HCT116 (cell line): ENCODE data around the gene IFITM1. TPM values are rescaled to one million over a fixed set of nuclear protein-coding genes. Genes with fewer than 3 reads are reported as not detected.

Experiments used
- ATAC-seq: fragments of 200-7000 bp; cut with Tn5 transposase; 2 replicates; pipeline ENCODE4 v1.9.1; 2020; ENCODE audit warnings: mild to moderate bottlenecking, moderate library complexity
- BruUV-seq: library from RNA; stranded (reverse); fragments of 400-500 nt; replicated peaks from 2 replicates; lab custom pipeline; 2021; lab: Mats Ljungman, UMichigan
- CTCF ChIA-PET: fragments of 300-600 bp; sonication (Branson Sonifier 250); formaldehyde crosslinking; loops from one replicate; lab custom pipeline; 2021; ENCODE audit warnings: antibody characterized with exemption; lab: Charles Lee
- POLR2A ChIA-PET: fragments of 300-600, 350-600 bp; sonication (Branson Sonifier 250); formaldehyde crosslinking; loops from one replicate; lab custom pipeline; 2021; ENCODE audit warnings: antibody characterized with exemption; lab: Charles Lee
- RAD21 ChIA-PET, 2 experiments: fragments of 300-600 bp; sonication (Branson Sonifier 250); formaldehyde crosslinking; loops; one replicate each; lab custom pipeline; 2023; ENCODE audit warnings: low total read pairs in 2 of 2; ENCODE audit not compliant: uncharacterized antibody in 2 of 2, unreplicated experiment in 2 of 2, low non-redundant PET in 1 of 2; lab: Charles Lee
- DNase-seq: peaks from one replicate; pipeline ENCODE4 v3.0.0-alpha.2; 2010; ENCODE audit warnings: low read depth, low spot score
- H2AFZ ChIP-seq: fragments of 200-600 bp; shearing (Covaris generic), sonication (generic); 2 replicates; pipeline ENCODE4 v1.6.1; 2017; ENCODE audit warnings: low read depth, mixed run types, mixed read lengths, antibody characterized with exemption, low read length; ENCODE audit not compliant: poor library complexity, severe bottlenecking
- H3K27ac ChIP-seq: 2 replicates; pipeline ENCODE4 v1.5.1; 2012; ENCODE audit warnings: low read depth, low read length
- H3K27me3 ChIP-seq: fragments of 200-600 bp; sonication (generic); 2 replicates; pipeline ENCODE4 v1.6.1; 2016; ENCODE audit warnings: mixed run types, low read length, mixed read lengths; ENCODE audit not compliant: insufficient read depth
- H3K36me3 ChIP-seq, 2 experiments: fragments of 200-500 bp in 1 of 2; fragments of 200-600 bp in 1 of 2; sonication (Bioruptor generic) in 1 of 2; sonication (generic) in 1 of 2; 2 replicates each; pipeline versions ENCODE4 v1.5.1 to v1.6.1; 2014 to 2016; ENCODE audit warnings: low read length in 2 of 2, inconsistent platforms in 1 of 2, mixed read lengths in 1 of 2, mixed run types in 1 of 2; ENCODE audit not compliant: insufficient read depth in 2 of 2, control insufficient read depth in 1 of 2
- H3K4me1 ChIP-seq, 2 experiments: fragments of 200-600 bp in 1 of 2; sonication (generic) in 1 of 2; 2 replicates each; pipeline versions ENCODE4 v1.5.1 to v1.6.1; 2012 to 2017; ENCODE audit warnings: low read length in 2 of 2, inconsistent platforms in 1 of 2, mild to moderate bottlenecking in 1 of 2, mixed read lengths in 1 of 2, mixed run types in 1 of 2, moderate library complexity in 1 of 2; ENCODE audit not compliant: insufficient read depth in 2 of 2, control insufficient read depth in 1 of 2
- H3K4me2 ChIP-seq: fragments of 200-600 bp; sonication (generic); 2 replicates; pipeline ENCODE4 v1.6.1; 2017; ENCODE audit warnings: mixed run types, low read length, mixed read lengths
- H3K4me3 ChIP-seq, 2 experiments: fragments of 200-600 bp in 1 of 2; sonication (generic) in 1 of 2; replicated peaks in 1 of 2; 2 replicates each; pipeline ENCODE4 v1.5.1; 2011 to 2016; ENCODE audit warnings: low read length in 2 of 2, control low read depth in 1 of 2, low read depth in 1 of 2, mild to moderate bottlenecking in 1 of 2, mixed read lengths in 1 of 2, mixed run types in 1 of 2
- H3K79me2 ChIP-seq: fragments of 200-600 bp; sonication (generic); 2 replicates; pipeline ENCODE4 v1.6.1; 2017; ENCODE audit warnings: mild to moderate bottlenecking, mixed run types, low read length, moderate library complexity, mixed read lengths; ENCODE audit not compliant: insufficient read depth
- H3K9ac ChIP-seq: fragments of 200-600 bp; sonication (generic); 2 replicates; pipeline ENCODE4 v1.6.1; 2016; ENCODE audit warnings: low read length, mixed read lengths
- H3K9me2 ChIP-seq: fragments of 200-600 bp; sonication (generic), shearing (Covaris generic); 2 replicates; pipeline ENCODE4 v1.6.1; 2017; ENCODE audit warnings: mixed run types, mild to moderate bottlenecking, moderate library complexity; ENCODE audit not compliant: insufficient read depth
- H3K9me3 ChIP-seq, 2 experiments: fragments of 200-500 bp in 1 of 2; fragments of 200-600 bp in 1 of 2; sonication (Bioruptor generic) in 1 of 2; sonication (generic) in 1 of 2; 2 replicates each; pipeline ENCODE4 v1.6.1; 2014 to 2017; ENCODE audit warnings: low read length in 2 of 2, mixed read lengths in 2 of 2, inconsistent platforms in 1 of 2, low read depth in 1 of 2, mild to moderate bottlenecking in 1 of 2, mixed run types in 1 of 2, moderate library complexity in 1 of 2; ENCODE audit not compliant: control insufficient read depth in 1 of 2, insufficient read depth in 1 of 2
- H4K20me1 ChIP-seq: fragments of 200-600 bp; sonication (generic), shearing (Covaris generic); 2 replicates; pipeline ENCODE4 v1.6.1; 2017; ENCODE audit warnings: mixed run types, mild to moderate bottlenecking, moderate library complexity; ENCODE audit not compliant: insufficient read depth
- ATF3 ChIP-seq: IDR thresholded peaks from 2 replicates; pipeline ENCODE4 v1.6.1; 2012
- CBX3 ChIP-seq: IDR thresholded peaks from 2 replicates; pipeline ENCODE4 v1.6.1; 2012; ENCODE audit warnings: low read depth
- CEBPB ChIP-seq: IDR thresholded peaks from 2 replicates; pipeline ENCODE4 v1.6.1; 2012; ENCODE audit warnings: low read depth
- CTCF ChIP-seq, 3 experiments: fragments of 200-600 bp in 1 of 3; sonication (generic) in 1 of 3; IDR thresholded peaks in 2 of 3; conservative IDR thresholded peaks in 1 of 3; 2 replicates each; pipeline ENCODE4 v1.5.1; 2012 to 2017; ENCODE audit warnings: low read depth in 2 of 3, low read length in 2 of 3, antibody characterized with exemption in 1 of 3, borderline replicate concordance in 1 of 3, control low read depth in 1 of 3, mild to moderate bottlenecking in 1 of 3, mixed read lengths in 1 of 3, mixed run types in 1 of 3, moderate library complexity in 1 of 3; ENCODE audit not compliant: insufficient read depth in 1 of 3
- EGR1 ChIP-seq: IDR thresholded peaks from 2 replicates; pipeline ENCODE4 v1.6.1; 2012; ENCODE audit warnings: low read depth
- EZH2phosphoT487 ChIP-seq: fragments of 200-600 bp; IDR thresholded peaks from 2 replicates; pipeline ENCODE4 v1.6.1; 2018; ENCODE audit warnings: antibody characterized with exemption, borderline replicate concordance
- FOSL1 ChIP-seq: IDR thresholded peaks from 2 replicates; pipeline ENCODE4 v1.6.1; 2012; ENCODE audit warnings: low read depth
- POLR2A ChIP-seq: IDR thresholded peaks from 2 replicates; pipeline ENCODE4 v1.7.0; 2011; ENCODE audit warnings: borderline replicate concordance; ENCODE audit not compliant: insufficient read depth, insufficient read length; ENCODE audit errors: extremely low read depth
- SIN3A ChIP-seq: IDR thresholded peaks from 2 replicates; pipeline ENCODE4 v1.6.1; 2012; ENCODE audit warnings: low read depth
- TCF7L2 ChIP-seq: IDR thresholded peaks from 2 replicates; pipeline ENCODE4 v1.7.0; 2011; ENCODE audit warnings: borderline replicate concordance, inconsistent platforms; ENCODE audit not compliant: insufficient read depth, insufficient read length; ENCODE audit errors: extremely low read depth
- YY1 ChIP-seq: IDR thresholded peaks from 2 replicates; pipeline ENCODE4 v1.6.1; 2011; ENCODE audit warnings: low read length, low read depth, moderate library complexity, mild to moderate bottlenecking; ENCODE audit not compliant: insufficient replicate concordance; ENCODE audit errors: extremely low read depth
- ZBTB33 ChIP-seq: IDR thresholded peaks from 2 replicates; pipeline ENCODE4 v1.6.1; 2011; ENCODE audit warnings: mild to moderate bottlenecking, low read length, moderate library complexity; ENCODE audit not compliant: insufficient replicate concordance; ENCODE audit errors: extremely low read depth
- intact Hi-C: fragments of 100-400 bp; cut with micrococcal nuclease; formaldehyde crosslinking; loops from 2 replicates; pipeline ENCODE4 v1.10.0; 2022
- total RNA-seq: library from RNA; stranded (reverse); gene quantifications from one replicate; pipeline ENCODE4 v1.2.1, GENCODE V29; 2021; ENCODE audit not compliant: unreplicated experiment

Gene IFITM1
- total RNA-seq, 1 experiment from 2014 or later, result 6.1 TPM

GRCh38 chr11:293271-293851 lies 20.5 kb upstream of the IFITM1 start:
- CTCF ChIA-PET, result no interaction called here
- BruUV-seq, result no TSS peak

More at GRCh38 chr11:293271-293851, 20.5 kb upstream of the IFITM1 start:
- Histone ChIP-seq H3K36me3 (peaks cover 0 to 5% of the 10 kb centered on the region in 2 experiments; a peak in 3 of 4 replicates), H3K27ac (no peak overlapping the region), H3K4me1 (peaks cover 4 to 12% of the 10 kb centered on the region in 2 experiments; a peak in 3 of 4 replicates), H3K9me3 (no peaks in the 10 kb centered on the region), H3K4me2 (no peak overlapping the region), H4K20me1 (no peaks in the 10 kb centered on the region), H3K9me2 (no peaks in the 10 kb centered on the region), H3K4me3 (no peak overlapping the region), H3K79me2 (peaks cover 5% of the 10 kb centered on the region; the same call in 1 of the 2 replicates), H3K9ac (no peak overlapping the region), H3K27me3 (no peaks in the 10 kb centered on the region), H2AFZ (no peak overlapping the region)
- ATAC-seq, result no peak
- TF ChIP-seq ZBTB33 (no peak), POLR2A (no peak), EGR1 (no peak), TCF7L2 (no peak), CBX3 (no peak), FOSL1 (no peak), CEBPB (no peak), YY1 (no peak), ATF3 (no peak), EZH2phosphoT487 (no peak), CTCF (IDR thresholded peaks at IDR 0.05 in 2 of 3, conservative IDR thresholded peaks at IDR 0.05 in 1 of 3; ENCODE audit: borderline replicate concordance in 1 of 3, insufficient read depth in 1 of 3, low read depth in 2 of 3, low read length in 2 of 3) (no peak), SIN3A (no peak)
- ChIA-PET POLR2A (no interaction called here), RAD21 (no interaction called here)
- DNase-seq, result no peak
- intact Hi-C loops, result no loop called here
